ENCODE results near the gene ABCC5.
"Not testable (repeated sequence)": the region's sequence is repeated elsewhere in the genome, so short reads cannot be mapped to it uniquely, and the experiment has no call there.

ABCC5 gene

GRCh38 chr3:183883291-183884096, 134.2 kb downstream of the ABCC5 start:
- no peak for TF ChIP-seq CTCF (conservative IDR thresholded peaks at IDR 0.05; ENCODE audit: low read length)
- H3K4me3 ChIP-seq (ENCODE audit: low read length): peak overlapping the region; percentile 95
- DNase-seq (ENCODE audit: low read depth): no peak

DNA sequence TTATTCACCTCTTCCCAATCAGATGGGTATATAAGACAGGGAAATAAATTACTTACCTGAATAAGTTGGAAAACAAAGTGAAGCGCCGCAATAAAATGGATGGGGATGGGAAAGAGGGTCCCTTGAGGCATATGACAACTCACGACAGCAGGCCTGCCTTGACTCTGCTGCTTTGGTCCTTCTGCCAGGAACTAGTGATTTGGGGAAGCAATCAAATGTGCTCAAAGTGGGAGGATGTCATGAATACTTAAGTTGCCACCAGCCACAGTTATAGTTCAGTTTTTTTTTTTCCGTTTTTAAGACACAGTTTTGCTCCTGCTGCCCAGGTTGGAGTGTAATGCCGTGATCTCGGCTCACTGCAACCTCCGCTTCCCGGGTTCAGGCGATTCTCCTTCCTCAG, 137.6 kb downstream of the ABCC5 start:
- no peak for DNase-seq (ENCODE audit: low read depth)
- TF ChIP-seq CTCF (conservative IDR thresholded peaks at IDR 0.05; ENCODE audit: low read length): no peak
- H3K4me3 ChIP-seq (ENCODE audit: low read length): no peak overlapping the region

DNA sequence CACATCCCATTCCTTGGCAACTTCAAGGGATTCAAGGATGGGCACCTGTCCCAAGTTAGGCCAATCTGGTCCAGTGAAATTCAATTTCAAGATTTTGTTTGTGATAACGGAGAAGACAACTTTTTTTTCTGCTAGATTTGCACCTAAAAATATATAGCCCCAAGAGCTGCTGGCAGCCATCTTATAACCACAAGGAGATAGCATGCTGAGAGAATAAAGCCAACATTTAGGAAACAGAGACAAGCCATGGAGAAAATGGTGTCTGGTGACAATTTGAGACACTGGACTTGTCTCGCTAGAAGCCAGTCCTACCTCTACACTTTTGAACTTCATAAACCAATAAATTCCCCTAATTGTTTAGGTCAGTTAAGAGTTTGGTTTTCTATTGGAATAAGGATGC, 138.4 kb downstream of the ABCC5 start:
- H3K4me3 ChIP-seq (ENCODE audit: low read length): no peak overlapping the region
- no peak for DNase-seq (ENCODE audit: low read depth)
- TF ChIP-seq CTCF (conservative IDR thresholded peaks at IDR 0.05; ENCODE audit: low read length): no peak

DNA sequence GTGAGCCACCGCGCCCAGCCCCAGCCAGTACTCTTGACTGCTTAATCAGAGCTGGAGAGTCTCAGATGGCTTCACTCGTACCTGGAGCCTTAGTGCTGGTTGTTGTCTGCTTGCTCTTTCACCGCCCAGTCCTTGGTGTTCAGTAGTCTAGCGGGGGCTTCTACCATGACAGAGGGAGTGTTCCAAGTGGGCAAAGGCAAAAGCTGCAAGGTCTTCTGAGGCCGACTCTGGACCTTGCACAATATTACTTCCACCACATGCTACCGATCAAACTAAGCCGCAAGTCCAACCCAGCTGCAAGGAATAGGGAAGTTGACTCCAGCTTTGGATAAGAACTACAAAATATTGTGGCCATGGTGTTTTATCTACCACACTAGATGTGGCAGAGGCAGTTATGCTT, 139.6 kb downstream of the ABCC5 start:
- H3K4me3 ChIP-seq (ENCODE audit: low read length): no peak overlapping the region
- no peak for DNase-seq (ENCODE audit: low read depth)
- TF ChIP-seq CTCF (conservative IDR thresholded peaks at IDR 0.05; ENCODE audit: low read length): no peak

DNA sequence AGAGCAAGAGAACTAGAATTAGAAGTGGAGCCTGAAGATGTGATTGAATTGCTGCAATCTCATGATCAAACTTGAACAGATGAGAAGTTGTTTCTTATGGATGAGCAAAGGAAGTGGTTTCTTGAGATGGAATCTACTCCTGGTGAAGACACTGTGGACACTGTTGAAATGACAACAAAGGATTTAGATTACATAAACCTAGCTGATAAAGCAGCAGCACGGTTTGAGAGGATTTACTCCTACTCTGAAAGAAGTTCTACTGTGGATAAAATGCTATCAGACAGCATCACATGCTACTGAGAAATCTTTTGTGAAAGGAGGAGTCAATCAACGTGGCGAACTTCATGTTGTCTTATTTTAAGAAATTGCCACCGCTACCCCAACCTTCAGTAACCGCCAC, 140.5 kb downstream of the ABCC5 start:
- not testable (repeated sequence) for H3K4me3 ChIP-seq (ENCODE audit: low read length); DNase-seq (ENCODE audit: low read depth)

DNA sequence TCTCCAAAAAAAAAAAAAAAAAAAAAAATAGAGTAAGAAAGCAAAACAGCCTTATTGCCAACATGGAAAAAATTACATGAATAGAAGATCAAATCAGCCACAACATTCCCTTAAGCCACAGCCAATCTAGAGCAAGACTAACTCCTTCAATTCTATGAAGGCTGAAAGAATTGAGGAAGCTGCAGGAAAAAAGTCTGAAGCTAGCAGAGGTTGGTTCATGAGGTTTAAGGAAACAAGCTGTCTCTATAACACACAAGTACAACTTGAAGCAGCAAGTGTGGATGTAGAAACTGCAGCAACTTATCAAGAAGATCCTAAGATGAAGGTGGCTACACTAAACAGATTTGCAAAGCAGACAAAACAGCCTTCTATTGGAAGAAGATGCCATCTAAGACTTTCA, 142.3 kb downstream of the ABCC5 start:
- no peak for DNase-seq (ENCODE audit: low read depth)
- no peak overlapping the region for H3K4me3 ChIP-seq (ENCODE audit: low read length)

DNA sequence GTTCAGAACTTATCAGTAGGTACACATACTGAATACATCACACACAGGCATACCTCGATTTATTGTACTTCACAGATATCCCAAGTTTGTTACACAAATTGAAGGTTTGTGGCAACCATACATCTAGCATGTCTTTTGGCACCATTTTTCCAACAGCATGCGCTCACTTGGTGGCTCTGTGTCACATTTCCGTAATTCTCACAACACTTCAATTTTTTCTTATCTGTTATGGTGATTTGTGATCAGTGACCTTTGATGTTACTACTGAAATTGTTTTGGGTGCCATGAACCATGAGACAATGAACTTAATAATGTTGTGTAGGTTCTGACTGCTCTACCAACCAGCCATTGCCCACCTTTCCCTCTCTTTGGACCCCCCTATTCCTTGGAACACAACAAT, 143.8 kb downstream of the ABCC5 start:
- no peak for DNase-seq (ENCODE audit: low read depth)
- H3K4me3 ChIP-seq (ENCODE audit: low read length): no peak overlapping the region
- TF ChIP-seq CTCF (conservative IDR thresholded peaks at IDR 0.05; ENCODE audit: low read length): no peak

More for the DNA sequence above, 142.3 kb downstream of the ABCC5 start:
- no peak for TF ChIP-seq CTCF (conservative IDR thresholded peaks at IDR 0.05; ENCODE audit: low read length)

All from AG10803 (cell line).